HG03354 (cell line): ENCODE data around the gene ADK.
"Not testable (repeated sequence)": the region's sequence is repeated elsewhere in the genome, so short reads cannot be mapped to it uniquely, and the experiment has no call there.

Source experiments
- ATAC-seq: cut with Tn5 transposase; IDR thresholded peaks from one replicate; pipeline ENCODE4 v1.9.1; 2021; ENCODE audit warnings: mild to moderate bottlenecking; ENCODE audit not compliant: unreplicated experiment, poor library complexity, severe bottlenecking

Gene ADK

DNA sequence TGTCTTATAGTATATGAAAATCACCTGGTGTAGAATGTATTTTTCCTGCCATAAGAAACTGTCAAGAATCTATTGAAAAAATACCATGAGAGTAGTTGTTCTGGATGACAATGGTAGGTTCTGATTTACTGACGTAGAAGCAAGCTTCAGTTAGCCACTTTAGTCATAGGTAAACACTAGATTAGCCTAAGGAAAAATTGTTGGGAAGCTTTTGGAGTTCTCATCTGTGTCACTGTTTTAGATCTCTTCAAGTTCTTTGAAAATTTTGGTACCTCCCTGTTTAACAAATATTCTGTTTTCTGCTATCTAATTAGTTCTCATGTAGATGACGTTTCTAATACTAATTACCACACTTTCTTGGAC, 131.8 kb downstream of the ADK start:
- ATAC-seq, result no peak

DNA sequence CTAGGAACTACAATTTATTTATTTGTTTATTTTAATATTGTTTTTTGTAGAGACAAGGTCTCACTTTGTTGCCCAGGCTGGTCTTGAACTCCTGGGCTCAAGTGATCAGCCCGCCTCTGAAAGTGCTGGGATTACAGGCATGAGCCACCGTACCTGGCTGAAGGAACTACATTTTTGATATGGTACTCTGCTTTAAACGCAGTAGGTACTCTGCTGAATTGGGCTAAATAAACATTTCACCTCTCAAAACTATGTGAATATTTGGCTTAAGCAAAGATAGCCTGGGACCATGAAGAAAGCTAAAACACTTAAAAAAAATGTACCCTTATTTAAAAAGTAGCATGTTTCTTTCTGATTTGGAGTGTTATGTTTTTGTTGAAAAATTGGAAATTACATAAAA, 138.2 kb downstream of the ADK start:
- no peak for ATAC-seq

DNA sequence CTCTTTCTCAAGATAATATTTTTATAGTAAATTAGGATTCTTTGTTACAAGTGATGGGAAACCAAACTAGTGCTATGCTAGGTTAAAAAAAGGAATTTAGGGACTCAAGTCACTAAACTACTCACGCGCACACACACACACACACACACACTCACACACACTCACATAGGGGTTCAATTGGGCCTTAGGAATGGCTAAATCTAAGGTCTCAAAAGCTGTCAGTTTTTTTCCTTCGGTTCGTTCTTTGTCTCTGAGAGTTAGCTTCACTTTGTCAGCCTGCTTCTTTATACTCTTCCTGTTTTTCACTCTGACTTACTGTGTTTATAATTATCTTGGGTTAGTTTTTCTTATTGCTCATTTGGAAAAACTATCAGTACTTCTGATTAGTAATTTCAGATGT, 138.9 kb downstream of the ADK start:
- no peak for ATAC-seq

DNA sequence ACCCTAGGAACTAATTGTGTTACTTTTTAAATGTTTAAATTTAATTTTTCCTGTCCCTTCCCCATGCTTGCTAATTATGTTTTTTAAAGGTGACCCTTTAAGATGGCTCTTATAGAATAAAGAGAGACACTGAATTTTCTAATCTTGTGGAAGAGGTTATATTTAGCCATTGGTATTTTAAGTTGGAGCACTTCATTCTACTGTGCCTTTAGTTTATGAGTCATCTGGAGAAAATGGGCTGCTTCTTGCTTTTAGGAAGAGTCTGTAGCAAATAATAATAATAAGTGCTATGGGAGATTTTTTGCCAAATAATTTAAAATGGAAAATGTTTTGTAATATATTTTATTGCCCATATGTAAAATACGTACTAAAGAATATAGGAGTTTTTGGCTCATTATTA, 139.7 kb downstream of the ADK start:
- ATAC-seq, result no peak

DNA sequence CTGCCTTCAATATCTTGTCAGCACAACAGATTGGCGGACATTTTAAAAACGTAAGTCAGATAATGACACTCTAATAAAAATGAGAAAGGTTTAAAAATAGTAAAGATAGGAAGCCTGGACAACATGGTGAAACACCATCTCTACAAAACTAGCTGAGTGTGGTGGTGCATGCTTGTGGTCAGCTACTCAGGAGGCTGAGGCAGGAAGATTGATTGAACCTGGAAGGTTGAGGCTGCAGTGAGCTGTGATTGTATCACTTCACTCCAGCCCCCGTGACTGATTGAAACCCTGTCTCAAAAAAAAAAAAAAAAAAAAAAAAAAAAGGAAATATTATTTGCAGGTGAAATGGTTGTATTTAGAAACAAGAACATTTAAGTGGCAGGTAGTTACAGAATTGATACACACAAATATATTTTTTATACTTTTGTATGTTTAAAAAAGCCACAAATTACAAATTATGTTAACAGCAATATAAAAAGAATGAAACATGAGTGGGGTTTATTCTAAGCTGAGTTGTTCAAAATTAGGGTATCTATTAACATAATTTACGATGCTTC, 141.9 kb downstream of the ADK start:
- ATAC-seq, result no peak

DNA sequence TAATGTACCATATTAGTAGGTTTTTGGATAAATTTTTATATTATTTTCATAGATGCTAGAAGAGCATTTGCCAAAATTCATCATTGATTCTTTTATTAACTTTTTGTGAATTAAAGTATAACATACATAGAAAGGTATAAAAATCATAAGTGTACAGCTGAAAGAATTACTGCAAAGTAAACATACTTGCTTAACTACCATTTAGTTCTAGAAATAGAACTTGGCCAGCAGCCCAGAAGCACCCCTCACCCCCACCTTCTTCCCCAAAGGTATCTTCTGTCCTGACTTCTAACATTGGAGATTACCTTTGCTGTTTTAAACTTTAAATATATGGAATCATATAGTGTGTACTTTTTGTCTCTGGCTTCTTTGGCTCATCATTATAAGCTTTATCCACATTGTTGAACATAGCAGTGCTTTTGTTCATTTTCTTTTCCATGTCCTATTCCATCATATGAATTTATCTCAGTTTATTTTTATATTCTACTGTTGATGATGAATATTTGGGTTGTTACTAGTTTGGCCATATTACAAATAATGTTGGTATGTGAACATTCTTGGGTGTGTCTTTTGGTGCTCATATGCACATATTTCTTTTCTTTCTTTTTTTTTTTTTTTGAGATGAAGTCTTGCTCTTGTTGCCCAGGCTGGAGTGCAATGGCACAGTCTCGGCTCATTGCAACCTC, 142.8 kb downstream of the ADK start:
- no peak for ATAC-seq

DNA sequence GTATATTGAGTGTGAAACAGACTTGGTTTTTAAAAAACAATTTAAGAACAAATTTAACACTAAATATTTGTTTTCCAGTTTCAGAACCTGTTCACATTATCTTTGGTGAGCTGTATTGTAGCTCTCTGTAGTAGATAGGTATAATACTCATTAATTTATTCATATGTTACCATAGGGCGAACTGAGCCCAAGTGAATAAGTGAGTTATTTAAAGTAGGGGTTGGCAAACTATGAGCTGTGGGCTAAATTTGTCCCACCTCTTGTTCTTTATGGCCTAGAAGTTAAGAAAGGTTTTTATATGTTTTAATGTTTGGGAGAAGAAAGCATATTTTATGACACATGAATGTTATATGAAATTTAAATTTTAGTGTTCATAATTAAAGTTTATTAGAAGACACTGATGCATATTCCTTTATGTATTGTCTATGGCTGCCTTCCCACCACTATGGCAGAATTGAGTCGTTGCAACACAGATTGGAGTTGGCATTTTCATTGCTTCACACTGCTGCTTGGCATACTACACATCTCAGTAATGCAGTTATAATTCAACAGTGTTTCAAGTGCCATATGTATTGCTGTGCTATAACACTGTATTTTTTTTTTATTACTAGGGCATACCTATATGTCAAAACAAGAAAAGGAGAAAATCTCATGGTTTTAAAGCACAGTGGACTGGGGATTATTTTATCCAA, 146.5 kb downstream of the ADK start:
- no peak for ATAC-seq

DNA sequence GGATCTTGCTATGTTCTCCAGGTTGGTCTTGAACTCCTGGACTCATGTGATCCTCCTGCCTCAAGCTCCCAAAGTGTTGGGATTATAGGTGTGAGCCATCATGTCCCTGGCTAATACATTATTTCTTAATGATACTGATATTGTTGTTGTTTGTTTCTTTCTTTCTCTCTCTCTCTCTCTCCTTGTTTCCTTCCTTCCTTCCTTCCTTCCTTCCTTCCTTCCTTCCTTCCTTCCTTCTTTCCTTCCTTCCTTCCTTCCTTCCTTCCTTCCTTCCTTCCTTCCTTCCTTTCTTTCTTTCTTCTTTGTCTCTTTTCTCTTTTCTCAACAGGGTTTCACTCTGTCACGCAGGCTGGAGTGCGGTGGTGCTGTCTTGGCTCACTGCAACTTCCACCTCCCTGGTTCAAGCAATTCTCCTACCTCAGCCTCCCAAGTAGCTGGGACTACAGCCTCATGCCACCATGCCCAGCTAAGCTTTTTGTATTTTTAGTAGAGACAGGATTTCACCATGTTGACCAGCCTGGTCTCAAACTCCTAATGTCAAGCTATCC, 149.1 kb downstream of the ADK start:
- not testable (repeated sequence) for ATAC-seq

DNA sequence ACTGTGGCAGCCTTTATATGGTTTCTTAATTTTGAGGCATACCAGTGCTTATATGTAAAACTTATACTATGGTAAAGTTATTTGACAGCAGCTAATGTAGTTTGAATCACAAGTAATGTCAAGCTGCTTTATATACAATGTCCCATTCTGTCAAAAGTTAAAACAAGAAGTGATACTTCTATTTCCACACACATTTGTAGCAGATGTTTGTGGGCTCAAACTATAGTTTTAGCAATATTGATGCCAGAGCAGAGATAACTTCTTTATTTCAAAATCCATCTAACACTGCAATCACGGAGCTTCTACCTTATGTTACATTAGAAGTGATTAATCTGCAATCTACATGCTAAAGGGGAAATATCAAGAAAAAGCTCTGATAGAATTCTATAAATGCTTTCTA, 149.6 kb downstream of the ADK start:
- no peak for ATAC-seq

DNA sequence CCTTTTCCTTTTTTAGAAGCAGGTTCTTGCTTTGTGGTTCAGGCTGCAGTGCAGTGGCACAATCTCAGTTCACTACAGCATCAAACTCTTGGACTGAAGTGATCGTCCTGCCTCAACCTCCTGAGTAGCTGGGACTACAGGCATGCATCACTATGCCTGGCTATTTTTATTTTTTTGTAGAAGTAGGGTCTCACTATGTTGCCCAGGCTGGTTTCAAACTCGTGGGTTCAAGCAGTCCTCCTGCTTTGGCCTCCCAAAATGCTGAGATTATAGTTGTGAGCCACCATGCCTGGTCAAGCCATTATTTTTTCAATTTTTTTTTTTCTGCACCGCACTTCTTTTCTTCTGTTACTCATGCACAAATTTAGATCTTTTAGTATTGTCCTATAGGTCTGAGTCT, 154.7 kb downstream of the ADK start:
- no peak for ATAC-seq

DNA sequence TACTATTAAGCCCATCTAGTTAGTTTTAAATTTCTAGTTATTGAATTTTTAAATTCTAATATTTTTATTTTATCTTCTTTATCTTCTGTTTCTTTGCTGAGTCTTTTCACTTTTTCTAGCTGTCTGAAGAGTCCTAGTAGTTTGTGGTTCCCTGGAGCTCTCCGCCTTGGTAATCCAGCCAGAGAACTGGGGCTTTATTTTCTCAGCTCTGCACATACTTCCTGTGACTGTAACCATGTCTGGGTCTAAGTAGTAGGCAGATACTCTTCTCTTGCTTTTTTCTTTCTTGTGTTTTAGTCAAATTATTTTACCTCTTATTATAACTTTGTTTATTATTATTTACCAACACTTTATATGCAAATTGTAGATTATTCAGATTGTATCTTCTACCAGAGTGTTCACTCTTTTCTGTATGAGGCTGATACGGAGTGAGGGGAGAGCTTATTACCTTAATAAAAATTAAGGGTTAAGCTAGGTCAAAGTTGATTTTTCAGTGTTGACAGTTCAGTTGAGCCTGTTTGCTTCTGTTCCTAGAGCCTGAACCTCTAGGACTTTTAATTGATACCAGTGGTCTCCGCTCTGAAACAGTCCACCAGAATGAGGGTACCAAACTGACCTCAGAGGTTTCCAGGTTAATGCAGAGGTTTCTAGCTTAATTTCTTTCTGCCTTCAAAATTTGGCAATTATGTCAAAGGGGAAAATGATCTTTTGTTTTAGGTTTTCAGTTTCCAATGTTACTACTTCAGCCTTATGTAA, 155.4 kb downstream of the ADK start:
- ATAC-seq, result no peak

DNA sequence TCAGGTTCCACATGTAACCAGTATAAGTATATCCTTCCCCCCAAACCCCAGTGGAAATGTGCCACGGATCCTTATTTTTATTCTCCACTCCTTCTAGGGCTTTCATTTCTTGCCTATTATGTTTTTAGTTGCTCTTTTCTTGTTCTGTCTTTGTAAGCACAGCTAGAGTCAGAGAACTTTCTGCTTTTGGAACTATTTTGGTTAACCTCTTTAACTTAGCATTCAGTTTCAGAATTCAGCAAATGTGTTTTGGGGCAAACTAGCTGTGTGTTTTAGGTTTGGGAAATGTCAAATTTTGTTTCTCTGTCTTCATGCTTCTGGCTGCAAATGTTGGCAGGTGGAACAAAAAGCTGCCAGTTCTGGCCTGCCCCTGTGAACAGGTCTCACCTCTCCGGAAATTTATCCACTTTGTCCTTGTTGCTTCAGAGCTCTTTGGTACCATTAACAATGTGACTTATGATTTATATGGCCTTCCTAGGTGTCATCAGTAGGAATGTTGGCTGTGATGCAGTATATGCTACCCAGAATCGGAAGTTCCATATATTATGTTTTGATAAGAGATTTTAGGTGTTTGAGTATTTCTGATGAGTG, 156.1 kb downstream of the ADK start:
- no peak for ATAC-seq

DNA sequence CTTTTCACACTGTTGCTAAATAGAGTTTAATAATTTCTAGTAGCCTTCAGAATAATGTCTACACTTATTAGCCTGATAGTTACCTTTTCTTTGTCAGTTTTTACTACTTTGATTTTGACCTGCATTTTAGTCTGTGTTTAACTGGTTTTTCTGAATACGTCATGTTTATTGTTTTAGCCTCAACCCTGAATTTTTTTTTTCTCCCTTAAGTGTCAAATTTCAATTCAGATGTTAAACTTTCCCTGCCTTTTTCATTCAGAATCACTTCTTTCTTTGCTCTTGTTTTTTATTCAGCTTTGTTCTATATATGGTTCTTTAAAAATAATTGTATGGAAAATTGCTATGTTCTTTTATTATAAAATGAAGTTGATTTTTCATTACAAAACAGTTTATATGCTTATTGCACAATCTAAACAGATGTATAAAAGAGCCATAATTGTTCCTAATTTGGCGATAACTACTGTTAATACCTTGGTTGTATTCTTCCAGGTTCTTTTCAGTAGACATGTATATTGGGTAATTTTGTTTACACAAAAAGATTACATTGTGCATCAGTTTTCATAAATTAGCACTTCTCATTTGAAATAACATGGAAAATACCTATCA, 159.7 kb downstream of the ADK start:
- no peak for ATAC-seq

DNA sequence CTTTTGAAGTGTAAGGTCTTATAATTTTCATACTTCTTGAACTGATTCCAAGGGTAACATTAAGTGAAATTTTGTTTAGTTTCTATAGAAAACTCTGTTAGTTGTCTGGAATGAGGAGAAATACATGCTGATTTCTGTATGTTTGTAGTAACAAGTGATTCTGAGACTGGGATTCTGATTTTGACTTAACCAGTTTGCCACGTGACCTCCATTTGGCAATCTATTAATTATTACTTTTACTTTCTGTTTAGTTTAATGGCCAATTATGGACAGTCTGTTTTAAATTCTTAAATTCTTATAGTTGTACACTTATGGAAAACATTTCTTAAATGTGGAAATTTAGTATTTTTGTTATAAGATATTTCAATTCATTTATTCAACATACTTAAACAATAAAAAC, 163.1 kb downstream of the ADK start:
- ATAC-seq, result no peak

DNA sequence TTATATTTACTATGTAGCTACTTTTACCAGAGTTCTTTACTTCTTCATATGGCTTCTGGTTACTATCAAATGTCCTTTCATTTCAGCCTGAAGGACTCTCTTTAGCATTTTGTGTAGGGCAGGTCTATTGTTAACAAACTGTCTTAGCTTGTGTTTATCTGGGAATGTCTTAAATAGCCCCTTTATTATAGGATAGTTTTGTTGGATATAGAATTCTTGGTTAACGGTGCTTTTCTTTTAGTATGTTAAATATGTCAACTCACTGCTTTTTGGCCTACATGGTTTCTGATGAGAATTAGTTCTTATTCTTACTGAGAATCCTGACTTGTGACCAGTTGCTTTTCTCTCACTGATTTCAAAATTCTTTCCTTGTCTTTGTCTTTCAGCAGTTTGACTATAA, 169.0 kb downstream of the ADK start:
- ATAC-seq, result no peak

DNA sequence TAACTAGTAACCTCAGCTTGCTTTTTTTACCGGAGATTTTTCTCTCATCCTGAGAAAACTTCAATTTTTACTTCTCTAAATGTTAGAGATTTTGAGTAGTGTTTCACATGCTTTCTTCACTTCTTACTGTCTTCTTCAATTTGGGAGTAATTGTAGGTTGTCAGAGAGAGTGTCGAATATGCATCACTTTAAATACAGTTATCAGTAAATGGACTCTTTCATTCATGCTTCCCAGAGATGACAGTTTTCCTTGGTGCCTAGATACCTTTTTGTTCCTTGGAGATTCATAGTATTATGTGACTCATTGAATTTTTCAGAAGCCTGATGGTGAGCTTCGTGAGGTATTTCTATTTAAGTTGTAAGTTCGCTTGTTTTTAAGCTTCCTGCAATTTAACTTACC, 169.7 kb downstream of the ADK start:
- ATAC-seq, result no peak

DNA sequence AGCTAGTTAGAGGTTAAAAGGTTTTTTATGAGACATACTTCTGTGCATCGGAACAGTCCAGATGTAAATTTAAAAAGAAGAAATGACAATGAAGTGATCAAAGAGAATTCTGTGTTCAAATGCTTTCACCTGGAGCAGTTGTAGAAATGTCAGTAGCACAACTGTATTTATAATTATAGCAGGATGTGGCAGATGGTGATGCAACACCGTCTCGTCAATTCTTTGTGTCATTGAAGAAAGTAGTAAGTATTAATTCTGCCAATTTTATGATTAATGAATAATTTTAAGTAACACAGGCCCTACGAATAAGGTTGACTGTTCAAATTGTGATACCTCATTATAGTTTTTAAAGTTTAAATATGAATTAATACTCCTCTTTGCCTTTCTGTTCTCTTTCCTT, 171.1 kb downstream of the ADK start:
- ATAC-seq, result no peak

DNA sequence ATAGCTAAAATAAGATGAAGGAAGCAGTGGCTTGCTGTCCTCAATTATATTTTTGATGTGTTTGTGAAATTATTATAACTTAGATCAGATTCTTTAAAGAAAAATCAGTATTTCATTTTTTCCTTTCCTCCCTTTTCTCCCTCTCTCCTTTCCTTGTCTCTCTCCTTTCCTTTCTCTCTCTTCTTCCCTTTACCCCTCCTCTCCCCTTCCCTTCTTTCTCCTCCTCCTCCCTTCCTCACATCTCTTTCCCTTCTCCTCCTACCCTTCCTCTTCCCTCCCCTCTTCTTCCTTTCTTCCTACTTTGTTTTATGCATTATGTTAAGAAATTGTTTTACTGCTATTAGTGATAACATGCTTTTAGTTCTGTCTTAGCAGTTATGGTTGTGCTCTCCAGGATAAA, 171.5 kb downstream of the ADK start:
- no peak for ATAC-seq

DNA sequence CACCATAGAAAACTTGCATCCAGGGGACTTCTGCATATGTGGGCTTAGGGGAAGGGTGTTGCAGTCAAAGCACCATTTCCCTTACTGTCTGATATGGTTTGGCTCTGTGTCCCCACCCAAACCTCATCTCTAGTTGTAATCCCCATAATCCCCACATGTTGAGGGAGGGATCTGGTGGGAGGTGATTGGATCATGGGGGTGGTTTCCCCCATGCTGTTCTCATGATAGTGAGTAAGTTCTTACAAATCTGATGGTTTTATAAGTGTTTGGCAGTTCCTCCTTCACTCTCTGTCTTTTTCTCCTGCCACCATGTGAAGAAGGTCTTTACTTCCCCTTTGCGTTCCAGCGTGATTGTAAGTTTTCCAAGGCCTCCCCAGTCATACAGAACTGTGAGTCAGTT, 177.4 kb downstream of the ADK start:
- no peak for ATAC-seq

DNA sequence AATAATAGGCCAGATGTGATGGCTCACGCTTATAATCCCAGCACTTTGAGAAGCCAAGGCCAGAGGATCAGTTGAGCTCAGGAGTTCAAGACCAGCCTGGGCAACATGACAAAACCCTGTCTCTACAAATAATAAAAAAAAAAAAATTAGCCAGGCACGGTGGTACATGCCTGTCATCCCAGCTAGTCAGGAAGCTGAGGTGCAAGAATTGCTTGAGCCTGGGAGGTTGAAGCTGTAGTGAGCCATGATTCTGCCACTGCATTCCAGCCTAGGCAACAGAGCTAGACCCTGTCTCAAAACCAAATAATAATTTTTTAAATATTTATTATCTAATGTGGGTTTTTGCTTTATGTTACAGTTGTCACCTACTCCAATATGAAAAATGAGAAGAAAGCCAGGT, 178.9 kb downstream of the ADK start:
- ATAC-seq, result no peak
